DND-41 (cell line): ENCODE results near the gene CFAP61.

Source experiments
- EZH2 ChIP-seq: IDR thresholded peaks from 3 replicates; pipeline ENCODE4 v1.6.1; 2012; ENCODE audit warnings: borderline replicate concordance, low read depth, mild to moderate bottlenecking, moderate library complexity, low read length, inconsistent platforms; ENCODE audit not compliant: severe bottlenecking
- TF ChIP-seq, protein P1 (sequence below): IDR thresholded peaks from 2 replicates; pipeline ENCODE4 v1.5.1; 2012; ENCODE audit warnings: borderline replicate concordance, low read length, moderate library complexity, mild to moderate bottlenecking; ENCODE audit not compliant: poor library complexity, severe bottlenecking; ENCODE audit errors: extremely low read depth

DNA sequence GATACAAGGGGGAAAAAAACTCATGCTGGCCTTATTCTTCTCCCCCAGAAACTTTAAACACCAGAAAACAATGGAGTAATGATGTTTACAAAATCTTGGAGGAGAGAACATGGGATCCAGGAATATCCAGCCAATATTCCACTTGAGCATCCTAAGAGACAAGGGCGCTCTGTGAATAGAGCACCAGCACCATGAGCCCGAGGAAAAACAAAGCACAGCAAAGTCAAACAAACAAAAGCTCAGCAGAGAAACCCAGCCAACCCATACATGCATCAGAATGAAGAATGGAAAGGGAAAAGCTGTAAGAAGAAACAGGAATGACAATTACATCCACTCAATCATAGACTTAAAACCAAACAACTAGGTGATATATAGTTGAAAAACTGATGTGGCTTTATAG is 39.8 kb upstream of the CFAP61 start:
- TF ChIP-seq, protein P1, sequence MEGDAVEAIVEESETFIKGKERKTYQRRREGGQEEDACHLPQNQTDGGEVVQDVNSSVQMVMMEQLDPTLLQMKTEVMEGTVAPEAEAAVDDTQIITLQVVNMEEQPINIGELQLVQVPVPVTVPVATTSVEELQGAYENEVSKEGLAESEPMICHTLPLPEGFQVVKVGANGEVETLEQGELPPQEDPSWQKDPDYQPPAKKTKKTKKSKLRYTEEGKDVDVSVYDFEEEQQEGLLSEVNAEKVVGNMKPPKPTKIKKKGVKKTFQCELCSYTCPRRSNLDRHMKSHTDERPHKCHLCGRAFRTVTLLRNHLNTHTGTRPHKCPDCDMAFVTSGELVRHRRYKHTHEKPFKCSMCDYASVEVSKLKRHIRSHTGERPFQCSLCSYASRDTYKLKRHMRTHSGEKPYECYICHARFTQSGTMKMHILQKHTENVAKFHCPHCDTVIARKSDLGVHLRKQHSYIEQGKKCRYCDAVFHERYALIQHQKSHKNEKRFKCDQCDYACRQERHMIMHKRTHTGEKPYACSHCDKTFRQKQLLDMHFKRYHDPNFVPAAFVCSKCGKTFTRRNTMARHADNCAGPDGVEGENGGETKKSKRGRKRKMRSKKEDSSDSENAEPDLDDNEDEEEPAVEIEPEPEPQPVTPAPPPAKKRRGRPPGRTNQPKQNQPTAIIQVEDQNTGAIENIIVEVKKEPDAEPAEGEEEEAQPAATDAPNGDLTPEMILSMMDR: no peak
- TF ChIP-seq EZH2: no peak
